Astrocyte (in vitro differentiated cells and primary cell): ENCODE results near the gene KBTBD12.

Experiments
- EZH2 ChIP-seq: IDR thresholded peaks from 2 replicates; pipeline ENCODE4 v1.6.1; 2012; ENCODE audit warnings: mild to moderate bottlenecking, low read length, inconsistent platforms; ENCODE audit not compliant: insufficient read depth
- TF ChIP-seq, protein P1 (sequence below): IDR thresholded peaks from 2 replicates; pipeline ENCODE4 v1.5.1; 2011; ENCODE audit warnings: low read depth, mild to moderate bottlenecking, inconsistent platforms, low read length, moderate library complexity; ENCODE audit not compliant: insufficient read depth

DNA sequence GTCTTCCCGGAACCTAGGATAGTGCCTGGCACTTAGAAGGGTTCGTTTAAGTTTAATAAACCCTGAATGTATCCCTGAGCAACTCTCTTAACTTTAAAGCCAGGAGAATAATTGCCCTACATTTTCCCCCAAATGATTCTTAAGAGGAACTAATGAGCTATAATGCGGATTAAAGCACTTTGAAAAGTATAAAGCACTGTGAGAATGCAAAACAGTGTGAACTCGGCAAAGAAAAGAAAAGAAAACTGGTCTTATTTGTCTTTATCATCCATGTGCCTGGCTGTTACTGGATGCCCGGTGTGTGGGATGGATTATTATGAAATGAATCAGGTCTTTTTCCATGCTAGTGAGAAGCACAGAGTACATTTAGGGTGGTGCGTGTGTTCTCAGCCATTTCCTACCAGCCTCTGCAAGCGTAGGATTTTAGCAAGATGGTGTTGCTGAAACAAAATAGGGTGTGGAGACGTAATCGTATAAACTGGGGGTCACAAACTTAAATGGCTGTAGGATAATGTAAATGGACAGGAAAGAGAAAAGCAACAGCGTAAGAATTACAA lies 983 bp downstream of the KBTBD12 start:
- TF ChIP-seq, protein P1, sequence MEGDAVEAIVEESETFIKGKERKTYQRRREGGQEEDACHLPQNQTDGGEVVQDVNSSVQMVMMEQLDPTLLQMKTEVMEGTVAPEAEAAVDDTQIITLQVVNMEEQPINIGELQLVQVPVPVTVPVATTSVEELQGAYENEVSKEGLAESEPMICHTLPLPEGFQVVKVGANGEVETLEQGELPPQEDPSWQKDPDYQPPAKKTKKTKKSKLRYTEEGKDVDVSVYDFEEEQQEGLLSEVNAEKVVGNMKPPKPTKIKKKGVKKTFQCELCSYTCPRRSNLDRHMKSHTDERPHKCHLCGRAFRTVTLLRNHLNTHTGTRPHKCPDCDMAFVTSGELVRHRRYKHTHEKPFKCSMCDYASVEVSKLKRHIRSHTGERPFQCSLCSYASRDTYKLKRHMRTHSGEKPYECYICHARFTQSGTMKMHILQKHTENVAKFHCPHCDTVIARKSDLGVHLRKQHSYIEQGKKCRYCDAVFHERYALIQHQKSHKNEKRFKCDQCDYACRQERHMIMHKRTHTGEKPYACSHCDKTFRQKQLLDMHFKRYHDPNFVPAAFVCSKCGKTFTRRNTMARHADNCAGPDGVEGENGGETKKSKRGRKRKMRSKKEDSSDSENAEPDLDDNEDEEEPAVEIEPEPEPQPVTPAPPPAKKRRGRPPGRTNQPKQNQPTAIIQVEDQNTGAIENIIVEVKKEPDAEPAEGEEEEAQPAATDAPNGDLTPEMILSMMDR: no peak
- no peak for TF ChIP-seq EZH2
